GM10266 (cell line): Measurements from ENCODE around the gene TTLL11.

ENCODE experiments used
- DNase-seq: peaks from one replicate; pipeline ENCODE4 v3.0.0; 2012; ENCODE audit errors: extremely low spot score
- CTCF ChIP-seq: IDR thresholded peaks from 2 replicates; pipeline ENCODE4 v1.5.1; 2012; ENCODE audit warnings: mild to moderate bottlenecking, low read depth; ENCODE audit not compliant: control insufficient read depth, insufficient read depth; ENCODE audit errors: missing control alignments

Gene TTLL11

GRCh38 chr9:121915304-121915625, 177.8 kb downstream of the TTLL11 start:
- DNase-seq, result no peak
- TF ChIP-seq CTCF, result no peak

GRCh38 chr9:121914604-121915303, 178.4 kb downstream of the TTLL11 start:
- TF ChIP-seq CTCF, result no peak
- DNase-seq, result no peak

GRCh38 chr9:121914017-121914595, 179.0 kb downstream of the TTLL11 start:
- no peak for TF ChIP-seq CTCF
- no peak for DNase-seq

GRCh38 chr9:121912812-121913627, 180.1 kb downstream of the TTLL11 start:
- TF ChIP-seq CTCF, result no peak
- DNase-seq, result no peak

GRCh38 chr9:121910491-121911040, 182.5 kb downstream of the TTLL11 start:
- no peak for DNase-seq
- no peak for TF ChIP-seq CTCF

- no peak for DNase-seq
- TF ChIP-seq CTCF, result no peak
Measured at GRCh38 chr9:121909111-121909510, 184.0 kb downstream of the TTLL11 start.
